NCI-H774 (cell line): ENCODE results near the gene PARP6.
"Not testable (repeated sequence)": the region's sequence is repeated elsewhere in the genome, so short reads cannot be mapped to it uniquely, and the experiment has no call there.

Source experiments
- DNase-seq: peaks from one replicate; lab custom pipeline; 2025; lab: John Stamatoyannopoulos, UW

PARP6 gene

GRCh38 chr15:72280751-72281150 lies 8.4 kb upstream of the PARP6 start:
- DNase-seq = no peak

GRCh38 chr15:72278737-72279136 lies 6.4 kb upstream of the PARP6 start:
- DNase-seq = no peak

GRCh38 chr15:72276326-72276700 lies 4.0 kb upstream of the PARP6 start:
- no peak for DNase-seq

- DNase-seq = not testable (repeated sequence)
Observed at GRCh38 chr15:72275635-72276325, 3.4 kb upstream of the PARP6 start.

GRCh38 chr15:72272997-72273352 lies 621 bp upstream of the PARP6 start:
- no peak for DNase-seq

- DNase-seq = no peak
Observed at GRCh38 chr15:72271895-72272212, 500 bp downstream of the PARP6 start.

- no peak for DNase-seq
Observed at GRCh38 chr15:72271221-72271620, 1.1 kb downstream of the PARP6 start.

GRCh38 chr15:72269739-72270138 lies 2.6 kb downstream of the PARP6 start:
- DNase-seq = no peak

GRCh38 chr15:72265031-72265430 lies 7.3 kb downstream of the PARP6 start:
- no peak for DNase-seq

GRCh38 chr15:72252663-72253299 lies 19.6 kb downstream of the PARP6 start:
- DNase-seq = no peak

- DNase-seq = no peak
Observed at GRCh38 chr15:72249142-72249810, 23.1 kb downstream of the PARP6 start.

- no peak for DNase-seq
Observed at GRCh38 chr15:72248514-72248913, 23.8 kb downstream of the PARP6 start.

GRCh38 chr15:72242775-72243370 lies 29.5 kb downstream of the PARP6 start:
- no peak for DNase-seq

- no peak for DNase-seq
Observed at GRCh38 chr15:72239652-72240051, 32.7 kb downstream of the PARP6 start.

- DNase-seq = no peak
Observed at GRCh38 chr15:72238586-72238985, 33.8 kb downstream of the PARP6 start.

GRCh38 chr15:72237853-72238224 lies 34.5 kb downstream of the PARP6 start:
- no peak for DNase-seq

GRCh38 chr15:72237029-72237852 lies 35.1 kb downstream of the PARP6 start:
- no peak for DNase-seq

- DNase-seq = no peak
Observed at GRCh38 chr15:72236381-72237003, 35.9 kb downstream of the PARP6 start.

GRCh38 chr15:72235298-72235697 lies 37.1 kb downstream of the PARP6 start:
- DNase-seq = no peak

GRCh38 chr15:72233769-72234168 lies 38.6 kb downstream of the PARP6 start:
- no peak for DNase-seq

GRCh38 chr15:72231833-72232478 lies 40.4 kb downstream of the PARP6 start:
- DNase-seq = peak; percentile 69
